Neural cell (in vitro differentiated cells): ENCODE results near the gene MUC5B. TPM values are rescaled to one million over a fixed set of nuclear protein-coding genes. Genes with fewer than 3 reads are reported as not detected.
"Not testable (repeated sequence)": the region's sequence is repeated elsewhere in the genome, so short reads cannot be mapped to it uniquely, and the experiment has no call there.

Experiments
- H2AFZ ChIP-seq: fragments of 200-600, 300-800 bp; sonication (generic), shearing (Covaris generic); 2 replicates; pipeline ENCODE4 v1.6.0; 2014; ENCODE audit warnings: low read depth, mild to moderate bottlenecking, antibody characterized with exemption, low read length, moderate library complexity
- H3F3A ChIP-seq: fragments of 200-600 bp; shearing (Covaris generic); 2 replicates; pipeline ENCODE4 v1.6.1; 2016; ENCODE audit warnings: mild to moderate bottlenecking, moderate library complexity, mixed read lengths, antibody characterized with exemption, low read length; ENCODE audit not compliant: insufficient read depth, poor library complexity, severe bottlenecking
- H3K27ac ChIP-seq: fragments of 200-600, 300-800 bp; sonication (generic), shearing (Covaris generic); 2 replicates; pipeline ENCODE4 v1.5.1; 2014; ENCODE audit warnings: mild to moderate bottlenecking, low read length, moderate library complexity
- H3K27me3 ChIP-seq: fragments of 300-800, 200-600 bp; sonication (generic), shearing (Covaris generic); 2 replicates; pipeline ENCODE4 v1.6.0; 2014; ENCODE audit warnings: mild to moderate bottlenecking, low read depth, low read length, moderate library complexity; ENCODE audit not compliant: insufficient read depth
- H3K36me3 ChIP-seq: fragments of 300-800, 200-600 bp; sonication (generic), shearing (Covaris generic); 2 replicates; pipeline ENCODE4 v1.5.1; 2014; ENCODE audit warnings: mild to moderate bottlenecking, antibody characterized with exemption, low read length, moderate library complexity; ENCODE audit not compliant: insufficient read depth
- H3K4me2 ChIP-seq: fragments of 300-800, 200-600 bp; sonication (generic), shearing (Covaris generic); 2 replicates; pipeline ENCODE4 v1.6.0; 2014; ENCODE audit warnings: mild to moderate bottlenecking, low read length
- H3K4me3 ChIP-seq: fragments of 300-800, 200-600 bp; sonication (generic), shearing (Covaris generic); 2 replicates; pipeline ENCODE4 v1.5.1; 2014; ENCODE audit warnings: mild to moderate bottlenecking, low read length, moderate library complexity
- H3K79me2 ChIP-seq: fragments of 200-600 bp; shearing (Covaris generic); replicated peaks from 2 replicates; pipeline ENCODE4 v1.6.0; 2014; ENCODE audit warnings: mild to moderate bottlenecking, low read length, moderate library complexity; ENCODE audit not compliant: insufficient read depth
- H3K9ac ChIP-seq: fragments of 300-800, 200-600 bp; sonication (generic), shearing (Covaris generic); 2 replicates; pipeline ENCODE4 v1.6.1; 2016; ENCODE audit warnings: mild to moderate bottlenecking, low read length, mixed read lengths
- H3K9me2 ChIP-seq: fragments of 200-600 bp; shearing (Covaris generic); 2 replicates; pipeline ENCODE4 v1.6.1; 2016; ENCODE audit warnings: mild to moderate bottlenecking, low read length, mixed read lengths; ENCODE audit not compliant: insufficient read depth
- H3K9me3 ChIP-seq: fragments of 200-600, 300-800 bp; sonication (generic), shearing (Covaris generic); 2 replicates; pipeline ENCODE4 v1.6.1; 2016; ENCODE audit warnings: mild to moderate bottlenecking, mixed run types, low read length, moderate library complexity, mixed read lengths
- H4K20me1 ChIP-seq: fragments of 200-600 bp; shearing (Covaris generic); 2 replicates; pipeline ENCODE4 v1.6.1; 2016; ENCODE audit warnings: mild to moderate bottlenecking, mixed run types; ENCODE audit not compliant: insufficient read depth
- CTCF ChIP-seq: fragments of 450-650 bp; IDR thresholded peaks from 2 replicates; pipeline ENCODE4 v1.5.1; 2014; ENCODE audit warnings: antibody characterized with exemption, mild to moderate bottlenecking, moderate library complexity; ENCODE audit not compliant: poor library complexity, severe bottlenecking
- EP300 ChIP-seq: fragments of 450-650 bp; conservative IDR thresholded peaks from 2 replicates; pipeline ENCODE4 v1.6.1; 2014; ENCODE audit warnings: antibody characterized with exemption, mild to moderate bottlenecking, moderate library complexity; ENCODE audit not compliant: poor library complexity, severe bottlenecking
- EZH2 ChIP-seq: fragments of 200-600, 300-800 bp; shearing (Covaris generic), sonication (generic); IDR thresholded peaks from 2 replicates; pipeline ENCODE4 v1.6.1; 2014; ENCODE audit warnings: antibody characterized with exemption, low read length, borderline replicate concordance, mild to moderate bottlenecking; ENCODE audit not compliant: insufficient read depth, poor library complexity, severe bottlenecking
- MXI1 ChIP-seq: fragments of 450-650 bp; conservative IDR thresholded peaks from 2 replicates; pipeline ENCODE4 v1.6.1; 2014; ENCODE audit warnings: antibody characterized with exemption, mild to moderate bottlenecking; ENCODE audit not compliant: poor library complexity, severe bottlenecking
- POLR2AphosphoS5 ChIP-seq: IDR thresholded peaks from 2 replicates; pipeline ENCODE4 v1.6.1; 2012
- RAD21 ChIP-seq: fragments of 450-650 bp; conservative IDR thresholded peaks from 2 replicates; pipeline ENCODE4 v1.6.1; 2014; ENCODE audit warnings: antibody characterized with exemption, mild to moderate bottlenecking, moderate library complexity
- SMC3 ChIP-seq: fragments of 450-650 bp; conservative IDR thresholded peaks from 2 replicates; pipeline ENCODE4 v1.6.1; 2014; ENCODE audit warnings: antibody characterized with exemption, mild to moderate bottlenecking, moderate library complexity; ENCODE audit not compliant: poor library complexity
- TAF1 ChIP-seq: IDR thresholded peaks from 2 replicates; pipeline ENCODE4 v1.6.1; 2012; ENCODE audit warnings: low read depth
- polyA plus RNA-seq: library from polyadenylated mRNA; depleted of rRNA; stranded (reverse); fragments of >200 nt; gene quantifications from 2 replicates; pipeline ENCODE4 v1.2.3, GENCODE V29; 2014
- TF ChIP-seq, protein P1 (sequence below): IDR thresholded peaks from 2 replicates; pipeline ENCODE4 v1.6.1; 2012; ENCODE audit warnings: borderline replicate concordance

MUC5B gene
- polyA plus RNA-seq, 1 donor from 2014 or later = not detected

- no peak overlapping the region for H3K27ac ChIP-seq
Observed at GRCh38 chr11:1263010-1263409, 40.1 kb downstream of the MUC5B start.

DNA sequence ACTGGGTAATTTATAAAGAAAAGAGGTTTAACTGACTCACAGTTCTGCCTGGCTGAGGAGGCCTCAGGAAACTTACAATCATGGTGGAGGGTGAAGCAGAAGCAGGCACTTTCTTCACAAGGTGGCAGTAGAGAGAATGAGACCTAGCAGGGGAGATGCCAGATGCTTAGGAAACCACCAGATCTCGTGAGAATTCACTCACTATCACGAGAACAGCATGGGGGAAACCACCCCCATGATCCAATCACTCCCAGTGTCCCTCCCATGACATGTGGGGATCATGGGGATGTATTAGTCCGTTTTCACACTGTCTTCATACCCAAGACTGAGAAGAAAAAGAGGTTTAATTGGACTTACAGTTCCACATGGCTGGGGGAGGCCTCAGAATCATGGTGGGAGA lies 41.6 kb downstream of the MUC5B start:
- not testable (repeated sequence) for H3F3A ChIP-seq, H3K79me2 ChIP-seq, H3K9me3 ChIP-seq, H3K9ac ChIP-seq, H3K4me3 ChIP-seq, H3K27ac ChIP-seq, H3K4me2 ChIP-seq, H4K20me1 ChIP-seq, H3K9me2 ChIP-seq, H2AFZ ChIP-seq, H3K27me3 ChIP-seq, H3K36me3 ChIP-seq
- TF ChIP-seq CTCF = peak; percentile 31

More at GRCh38 chr11:1263010-1263409, 40.1 kb downstream of the MUC5B start:
- TF ChIP-seq, protein P1, sequence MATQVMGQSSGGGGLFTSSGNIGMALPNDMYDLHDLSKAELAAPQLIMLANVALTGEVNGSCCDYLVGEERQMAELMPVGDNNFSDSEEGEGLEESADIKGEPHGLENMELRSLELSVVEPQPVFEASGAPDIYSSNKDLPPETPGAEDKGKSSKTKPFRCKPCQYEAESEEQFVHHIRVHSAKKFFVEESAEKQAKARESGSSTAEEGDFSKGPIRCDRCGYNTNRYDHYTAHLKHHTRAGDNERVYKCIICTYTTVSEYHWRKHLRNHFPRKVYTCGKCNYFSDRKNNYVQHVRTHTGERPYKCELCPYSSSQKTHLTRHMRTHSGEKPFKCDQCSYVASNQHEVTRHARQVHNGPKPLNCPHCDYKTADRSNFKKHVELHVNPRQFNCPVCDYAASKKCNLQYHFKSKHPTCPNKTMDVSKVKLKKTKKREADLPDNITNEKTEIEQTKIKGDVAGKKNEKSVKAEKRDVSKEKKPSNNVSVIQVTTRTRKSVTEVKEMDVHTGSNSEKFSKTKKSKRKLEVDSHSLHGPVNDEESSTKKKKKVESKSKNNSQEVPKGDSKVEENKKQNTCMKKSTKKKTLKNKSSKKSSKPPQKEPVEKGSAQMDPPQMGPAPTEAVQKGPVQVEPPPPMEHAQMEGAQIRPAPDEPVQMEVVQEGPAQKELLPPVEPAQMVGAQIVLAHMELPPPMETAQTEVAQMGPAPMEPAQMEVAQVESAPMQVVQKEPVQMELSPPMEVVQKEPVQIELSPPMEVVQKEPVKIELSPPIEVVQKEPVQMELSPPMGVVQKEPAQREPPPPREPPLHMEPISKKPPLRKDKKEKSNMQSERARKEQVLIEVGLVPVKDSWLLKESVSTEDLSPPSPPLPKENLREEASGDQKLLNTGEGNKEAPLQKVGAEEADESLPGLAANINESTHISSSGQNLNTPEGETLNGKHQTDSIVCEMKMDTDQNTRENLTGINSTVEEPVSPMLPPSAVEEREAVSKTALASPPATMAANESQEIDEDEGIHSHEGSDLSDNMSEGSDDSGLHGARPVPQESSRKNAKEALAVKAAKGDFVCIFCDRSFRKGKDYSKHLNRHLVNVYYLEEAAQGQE = no peak
- TF ChIP-seq CTCF = no peak
- TF ChIP-seq MXI1 = no peak
- TF ChIP-seq EP300 = no peak
- TF ChIP-seq TAF1 = no peak
- no peak for TF ChIP-seq POLR2AphosphoS5
- TF ChIP-seq EZH2 = no peak
- no peak for TF ChIP-seq RAD21
- TF ChIP-seq SMC3 = no peak
- no peak overlapping the region for H3K4me2 ChIP-seq
- no peaks in the 10 kb centered on the region for H3F3A ChIP-seq
- no peaks in the 10 kb centered on the region for H3K9me3 ChIP-seq
- peak overlapping the region; percentile 63 for H3K4me3 ChIP-seq
- no peaks in the 10 kb centered on the region for H3K9me2 ChIP-seq
- H3K9ac ChIP-seq = peak overlapping the region; percentile 62
- H3K36me3 ChIP-seq = no peaks in the 10 kb centered on the region
- H2AFZ ChIP-seq = peak overlapping the region; percentile 9
- H3K27me3 ChIP-seq = no peaks in the 10 kb centered on the region
- no peaks in the 10 kb centered on the region for H4K20me1 ChIP-seq
- H3K79me2 ChIP-seq = no peaks in the 10 kb centered on the region

GRCh38 chr11:1265480-1265879 lies 42.6 kb downstream of the MUC5B start:
- H3K27me3 ChIP-seq, H3K9me3 ChIP-seq, H3K9ac ChIP-seq, H3K79me2 ChIP-seq, H3K4me2 ChIP-seq, H3F3A ChIP-seq, H2AFZ ChIP-seq, H4K20me1 ChIP-seq, H3K27ac ChIP-seq, H3K4me3 ChIP-seq, H3K9me2 ChIP-seq, H3K36me3 ChIP-seq: not testable (repeated sequence)

DNA sequence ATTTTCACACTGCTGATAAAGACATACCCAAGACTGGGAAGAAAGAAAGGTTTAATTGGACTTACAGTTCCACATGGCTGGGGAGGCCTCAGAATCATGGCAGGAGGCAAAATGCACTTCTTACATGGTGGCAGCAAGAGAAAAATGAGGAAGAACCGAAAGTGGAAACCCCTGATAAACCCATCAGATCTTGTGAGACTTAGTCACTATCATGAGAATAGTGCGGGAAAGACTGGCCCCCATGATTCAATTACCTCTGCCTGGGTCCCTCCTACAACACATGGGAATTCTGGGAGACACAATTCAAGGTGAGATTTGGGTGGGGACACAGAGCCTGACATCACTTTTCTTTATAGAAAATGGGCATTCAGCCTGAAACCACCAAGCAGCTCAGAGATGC lies 44.1 kb downstream of the MUC5B start:
- H3K9me2 ChIP-seq, H3K36me3 ChIP-seq, H3F3A ChIP-seq, H3K9me3 ChIP-seq, H3K9ac ChIP-seq, H3K27ac ChIP-seq, H3K79me2 ChIP-seq, H4K20me1 ChIP-seq, H2AFZ ChIP-seq, H3K4me3 ChIP-seq, H3K4me2 ChIP-seq, H3K27me3 ChIP-seq: not testable (repeated sequence)
